ENCODE data around the gene EPHA8. TPM values are rescaled to one million over a fixed set of nuclear protein-coding genes. Genes with fewer than 3 reads are reported as not detected.

The EPHA8 gene
- total RNA-seq, 2 experiments from 2014 or later = not detected

- POLR2A ChIA-PET = no interaction called here
- CTCF ChIA-PET = no interaction called here
Measured at GRCh38 chr1:22557341-22557950, 5.8 kb upstream of the EPHA8 start.

GRCh38 chr1:22563671-22564602 lies 648 bp downstream of the EPHA8 start:
- POLR2A ChIA-PET = no interaction called here
- CTCF ChIA-PET = no interaction called here

GRCh38 chr1:22566161-22566560 lies 2.9 kb downstream of the EPHA8 start:
- CTCF ChIA-PET = no interaction called here
- POLR2A ChIA-PET = no interaction called here

- ChIA-PET CTCF (no interaction called here), POLR2A (no interaction called here)
Measured at GRCh38 chr1:22567197-22567596, 3.9 kb downstream of the EPHA8 start.

GRCh38 chr1:22567994-22568393 lies 4.7 kb downstream of the EPHA8 start:
- CTCF ChIA-PET = no interaction called here
- POLR2A ChIA-PET = no interaction called here

GRCh38 chr1:22569269-22569668 lies 6.0 kb downstream of the EPHA8 start:
- ChIA-PET POLR2A (no interaction called here), CTCF (no interaction called here)

- ChIA-PET POLR2A (no interaction called here), CTCF (no interaction called here)
Measured at GRCh38 chr1:22570140-22570909, 7.0 kb downstream of the EPHA8 start.

- ChIA-PET POLR2A (no interaction called here), CTCF (no interaction called here)
Measured at GRCh38 chr1:22572818-22573217, 9.5 kb downstream of the EPHA8 start.

- CTCF ChIA-PET = no interaction called here
- POLR2A ChIA-PET = no interaction called here
Measured at GRCh38 chr1:22573237-22573636, 9.9 kb downstream of the EPHA8 start.

GRCh38 chr1:22575532-22576149 lies 12.4 kb downstream of the EPHA8 start:
- CTCF ChIA-PET = interaction anchor here (0.6 kb wide), 1 partner anchor 506 kb away, joined by 4 read pairs; no protein-coding TSS in a partner anchor
- POLR2A ChIA-PET = no interaction called here

- CTCF ChIA-PET = interaction anchor here (0.6 kb wide), 1 partner anchor 506 kb away, joined by 4 read pairs; no protein-coding TSS in a partner anchor
Measured at GRCh38 chr1:22576150-22576544, 12.9 kb downstream of the EPHA8 start.

GRCh38 chr1:22576617-22577016 lies 13.3 kb downstream of the EPHA8 start:
- ChIA-PET CTCF (no interaction called here), POLR2A (no interaction called here)

More at GRCh38 chr1:22576150-22576544, 12.9 kb downstream of the EPHA8 start:
- POLR2A ChIA-PET = no interaction called here

- ChIA-PET POLR2A (no interaction called here), CTCF (no interaction called here)
Measured at GRCh38 chr1:22578732-22579361, 15.6 kb downstream of the EPHA8 start.

- POLR2A ChIA-PET = no interaction called here
- CTCF ChIA-PET = interaction anchor here (0.6 kb wide), 1 partner anchor 288 kb away, joined by 5 read pairs; no protein-coding TSS in a partner anchor
Measured at GRCh38 chr1:22579541-22580155, 16.4 kb downstream of the EPHA8 start.

GRCh38 chr1:22582661-22583635 lies 19.7 kb downstream of the EPHA8 start:
- CTCF ChIA-PET = no interaction called here
- POLR2A ChIA-PET = no interaction called here

GRCh38 chr1:22584001-22584562 lies 20.8 kb downstream of the EPHA8 start:
- ChIA-PET CTCF (no interaction called here), POLR2A (no interaction called here)

GRCh38 chr1:22584970-22585369 lies 21.7 kb downstream of the EPHA8 start:
- POLR2A ChIA-PET = no interaction called here

GRCh38 chr1:22585471-22585870 lies 22.2 kb downstream of the EPHA8 start:
- POLR2A ChIA-PET = no interaction called here
- CTCF ChIA-PET = no interaction called here

More at GRCh38 chr1:22584970-22585369, 21.7 kb downstream of the EPHA8 start:
- CTCF ChIA-PET = no interaction called here
